GM12875 (cell line): ENCODE results near the gene SLC25A21.

Experiments used
- H3K4me3 ChIP-seq: one replicate; pipeline ENCODE4 v1.5.1; 2011; ENCODE audit warnings: low read depth, low read length, control low read depth
- CTCF ChIP-seq: IDR thresholded peaks from 2 replicates; pipeline ENCODE4 v1.5.1; 2011; ENCODE audit warnings: low read depth, mild to moderate bottlenecking, control low read depth, inconsistent platforms, low read length, moderate library complexity, borderline replicate concordance; ENCODE audit not compliant: insufficient read depth

The SLC25A21 gene

GRCh38 chr14:36942522-36943245, 229.7 kb downstream of the SLC25A21 start:
- no peak overlapping the region for H3K4me3 ChIP-seq
- no peak for TF ChIP-seq CTCF

- TF ChIP-seq CTCF: peak; percentile 89
- H3K4me3 ChIP-seq: no peak overlapping the region
Measured at GRCh38 chr14:36941783-36942521, 230.5 kb downstream of the SLC25A21 start.

- H3K4me3 ChIP-seq: no peak overlapping the region
- TF ChIP-seq CTCF: no peak
Measured at GRCh38 chr14:36940476-36940875, 231.9 kb downstream of the SLC25A21 start.

GRCh38 chr14:36939265-36939664, 233.1 kb downstream of the SLC25A21 start:
- no peak for TF ChIP-seq CTCF
- no peak overlapping the region for H3K4me3 ChIP-seq

- no peak overlapping the region for H3K4me3 ChIP-seq
- no peak for TF ChIP-seq CTCF
Measured at GRCh38 chr14:36938678-36939077, 233.7 kb downstream of the SLC25A21 start.

- no peak overlapping the region for H3K4me3 ChIP-seq
- TF ChIP-seq CTCF: no peak
Measured at GRCh38 chr14:36935976-36936678, 236.3 kb downstream of the SLC25A21 start.

GRCh38 chr14:36934304-36934703, 238.1 kb downstream of the SLC25A21 start:
- TF ChIP-seq CTCF: no peak
- no peak overlapping the region for H3K4me3 ChIP-seq
